GM18526 (cell line): ENCODE data around the gene ICAM3.

Experiments used
- POLR2A ChIP-seq: IDR thresholded peaks from 3 replicates; pipeline ENCODE4 v1.6.1; 2011; ENCODE audit not compliant: insufficient read length; ENCODE audit errors: extremely low read depth

The ICAM3 gene, protein sequence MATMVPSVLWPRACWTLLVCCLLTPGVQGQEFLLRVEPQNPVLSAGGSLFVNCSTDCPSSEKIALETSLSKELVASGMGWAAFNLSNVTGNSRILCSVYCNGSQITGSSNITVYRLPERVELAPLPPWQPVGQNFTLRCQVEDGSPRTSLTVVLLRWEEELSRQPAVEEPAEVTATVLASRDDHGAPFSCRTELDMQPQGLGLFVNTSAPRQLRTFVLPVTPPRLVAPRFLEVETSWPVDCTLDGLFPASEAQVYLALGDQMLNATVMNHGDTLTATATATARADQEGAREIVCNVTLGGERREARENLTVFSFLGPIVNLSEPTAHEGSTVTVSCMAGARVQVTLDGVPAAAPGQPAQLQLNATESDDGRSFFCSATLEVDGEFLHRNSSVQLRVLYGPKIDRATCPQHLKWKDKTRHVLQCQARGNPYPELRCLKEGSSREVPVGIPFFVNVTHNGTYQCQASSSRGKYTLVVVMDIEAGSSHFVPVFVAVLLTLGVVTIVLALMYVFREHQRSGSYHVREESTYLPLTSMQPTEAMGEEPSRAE

GRCh38 chr19:10339380-10339960, at the start of gene ICAM3:
Gene ICAM3 (minus strand): TSS chr19:10339624. CDS start chr19:10339614, 10 bp downstream.
- peak; percentile 80 for TF ChIP-seq POLR2A

DNA sequence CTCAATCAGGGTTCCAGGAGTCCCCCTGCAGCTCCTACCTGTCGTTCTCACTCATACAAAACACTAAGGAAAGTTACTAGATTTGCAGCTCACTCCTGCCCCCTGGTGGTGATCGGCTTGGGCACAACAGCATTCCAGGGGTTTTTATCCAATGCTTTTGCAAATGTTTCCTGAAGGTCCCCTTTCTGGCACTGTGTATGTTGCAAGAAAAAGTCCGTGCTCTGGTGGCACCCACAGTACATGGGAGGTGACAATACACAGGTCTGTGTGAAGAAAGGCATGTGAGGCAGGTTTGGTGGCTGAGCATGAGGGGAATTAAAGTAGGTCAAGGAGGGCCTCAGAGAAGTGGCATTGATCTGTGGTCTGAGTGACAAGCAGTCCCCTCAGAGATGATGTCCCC, 49.5 kb upstream of the ICAM3 start:
- no peak for TF ChIP-seq POLR2A

- TF ChIP-seq POLR2A, result no peak
Observed at GRCh38 chr19:10384580-10384979, 45.2 kb upstream of the ICAM3 start.

GRCh38 chr19:10380313-10381102, 41.1 kb upstream of the ICAM3 start, which contains the start of gene TYK2:
Gene TYK2 (minus strand): TSS chr19:10380572. CDS start chr19:10378406, 2,166 bp downstream.
- peak; percentile 73 for TF ChIP-seq POLR2A

- no peak for TF ChIP-seq POLR2A
Observed at GRCh38 chr19:10379880-10380312, 40.5 kb upstream of the ICAM3 start.

DNA sequence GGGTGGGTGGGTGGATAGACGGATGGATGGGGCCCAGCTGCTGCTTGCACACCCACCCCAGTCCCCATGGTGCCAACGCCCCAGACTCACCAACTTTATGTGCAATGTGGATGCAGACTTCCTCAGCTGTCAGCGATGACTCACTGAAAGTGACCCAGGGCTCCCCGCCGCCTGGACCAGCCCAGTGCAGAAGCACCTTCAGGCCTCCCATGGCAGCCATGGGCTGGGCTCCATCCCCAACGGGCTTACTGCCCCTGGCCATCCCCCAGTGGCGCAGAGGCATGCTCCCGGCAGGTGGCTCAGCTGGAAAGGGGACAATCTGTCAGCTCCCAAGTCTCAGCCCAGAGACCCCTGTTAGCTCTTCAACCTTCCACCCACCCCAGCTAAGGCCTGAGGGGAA, 38.7 kb upstream of the ICAM3 start:
- TF ChIP-seq POLR2A, result no peak

GRCh38 chr19:10374931-10375330, 35.5 kb upstream of the ICAM3 start:
- TF ChIP-seq POLR2A, result no peak

GRCh38 chr19:10372690-10373089, 33.3 kb upstream of the ICAM3 start:
- TF ChIP-seq POLR2A, result no peak

DNA sequence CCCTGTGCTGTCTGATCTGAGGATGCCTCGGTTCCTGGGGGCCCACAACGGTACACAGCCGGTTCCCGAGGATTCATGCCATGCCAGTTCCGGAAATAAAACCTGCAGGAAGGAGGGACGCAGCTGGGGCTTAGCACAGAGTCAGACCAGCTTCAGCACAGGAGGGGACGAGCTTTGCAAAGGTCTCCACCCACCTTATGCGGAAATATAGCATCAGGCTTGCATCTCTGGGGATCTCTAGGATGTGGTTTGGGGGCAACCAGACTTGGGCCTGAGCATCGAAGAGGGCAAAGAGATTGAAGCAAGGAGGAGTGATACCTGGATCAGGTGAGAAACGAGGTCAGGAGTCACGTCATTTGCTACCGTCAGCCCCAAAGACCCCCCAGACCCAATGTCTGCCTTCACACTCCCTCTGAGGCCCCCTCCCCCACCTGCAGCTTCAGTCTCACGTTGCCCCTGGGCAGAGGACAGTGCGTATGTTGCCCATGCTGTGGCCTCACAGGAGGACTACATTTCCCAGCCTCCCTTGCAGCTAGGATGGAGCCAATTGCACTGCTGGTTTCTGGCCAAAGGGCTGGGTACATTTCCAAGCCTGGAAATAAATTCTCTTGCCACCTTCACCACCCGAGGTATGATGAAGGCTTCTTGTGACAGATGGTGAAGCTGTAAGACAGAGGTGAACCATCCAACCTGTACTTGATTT, 28.8 kb upstream of the ICAM3 start:
- no peak for TF ChIP-seq POLR2A

DNA sequence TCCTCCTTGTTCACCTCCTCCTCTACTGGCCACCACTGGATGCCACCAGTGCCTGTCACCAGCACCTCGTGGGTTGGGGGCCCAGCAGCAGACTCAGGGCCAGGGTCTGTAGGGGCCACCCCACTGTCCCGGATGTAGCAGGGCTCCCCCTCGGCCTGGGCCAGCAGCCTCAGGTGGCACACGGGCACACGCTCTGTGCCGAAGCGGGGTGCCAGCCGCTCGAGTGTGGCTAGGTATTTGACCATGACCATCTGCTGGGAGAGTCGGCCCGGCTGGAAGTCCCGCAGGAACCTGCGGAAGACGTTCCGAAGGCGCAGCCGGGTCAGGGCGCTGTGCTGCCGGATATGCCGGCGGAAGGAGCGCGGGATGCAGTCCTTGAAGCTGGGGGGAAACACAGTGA, 26.1 kb upstream of the ICAM3 start:
- TF ChIP-seq POLR2A, result no peak

- no peak for TF ChIP-seq POLR2A
Observed at GRCh38 chr19:10364644-10365043, 25.2 kb upstream of the ICAM3 start.

DNA sequence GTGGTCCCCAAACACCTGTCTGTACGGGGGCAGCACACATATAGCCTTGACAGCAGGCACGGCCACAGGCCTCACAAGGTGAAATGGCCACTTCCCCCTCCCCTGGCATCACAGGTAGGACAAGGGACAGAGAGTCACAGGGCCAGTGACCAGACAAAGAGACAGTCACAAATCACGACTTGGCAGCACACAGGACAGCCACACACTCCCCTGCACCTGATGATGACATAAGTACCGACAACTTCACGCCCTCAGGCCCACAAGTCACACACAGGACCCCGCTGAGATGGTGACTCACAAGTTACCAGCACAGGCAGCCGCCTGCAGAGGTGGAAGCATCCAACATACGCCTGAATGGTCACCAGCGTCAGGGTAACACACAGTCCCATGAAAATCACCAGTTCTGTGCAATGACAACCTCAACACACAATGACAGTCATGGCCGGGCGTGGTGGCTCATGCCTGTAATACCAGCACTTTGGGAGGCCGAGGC, 24.4 kb upstream of the ICAM3 start:
- no peak for TF ChIP-seq POLR2A

- no peak for TF ChIP-seq POLR2A
Observed at GRCh38 chr19:10362259-10362658, 22.8 kb upstream of the ICAM3 start.

DNA sequence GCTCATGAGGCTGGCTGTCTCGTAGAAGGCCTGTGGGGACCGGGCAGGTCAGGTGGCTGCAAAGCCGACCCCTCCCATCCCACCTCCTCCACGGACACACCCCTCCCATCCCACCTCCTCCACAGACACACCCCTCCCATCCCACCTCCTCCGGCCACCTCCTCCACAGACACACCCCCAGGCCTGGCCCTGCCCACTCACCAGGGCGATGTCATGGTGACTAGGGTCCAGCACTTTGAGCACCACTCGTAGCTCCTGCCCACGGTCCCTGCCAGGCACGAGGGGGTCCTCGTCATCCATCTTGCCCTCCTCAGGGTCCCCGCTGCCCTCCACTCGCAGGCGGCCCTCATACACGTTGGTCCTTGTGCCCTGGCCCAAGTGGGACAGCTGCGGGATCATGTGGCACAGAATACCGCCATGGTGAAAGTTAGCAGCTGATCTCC, 22.2 kb upstream of the ICAM3 start:
- no peak for TF ChIP-seq POLR2A

DNA sequence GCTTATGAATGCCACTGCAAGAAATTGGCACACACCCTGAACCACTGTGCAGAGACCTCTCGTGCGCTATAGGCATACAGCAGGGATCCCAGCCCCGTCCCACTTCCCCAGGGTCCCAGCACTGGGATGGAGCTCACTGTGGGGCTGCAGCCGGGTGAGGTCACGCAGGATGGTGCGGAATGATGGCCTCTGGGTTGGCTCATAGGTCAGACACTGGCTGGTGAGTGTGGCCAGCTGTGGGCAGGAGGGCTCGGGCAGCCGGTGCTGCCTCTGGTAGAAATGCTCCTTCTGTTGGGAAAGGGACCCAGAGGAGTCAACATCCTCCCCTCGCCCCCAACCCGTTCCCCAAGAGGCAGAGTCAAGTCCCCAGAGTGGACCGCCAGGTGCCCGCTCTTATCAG, 17.0 kb upstream of the ICAM3 start:
- no peak for TF ChIP-seq POLR2A

- no peak for TF ChIP-seq POLR2A
Observed at GRCh38 chr19:10353793-10354391, 14.5 kb upstream of the ICAM3 start.
